GM18867 (cell line): ENCODE results near the gene HELT.
"Not testable (repeated sequence)": the region's sequence is repeated elsewhere in the genome, so short reads cannot be mapped to it uniquely, and the experiment has no call there.

ENCODE experiments used
- ATAC-seq: cut with Tn5 transposase; IDR thresholded peaks from one replicate; pipeline ENCODE4 v1.9.1; 2021; ENCODE audit warnings: mild to moderate bottlenecking, moderate library complexity; ENCODE audit not compliant: unreplicated experiment

Gene HELT

GRCh38 chr4:185017964-185018772, at the start of gene HELT:
Gene HELT, plus strand, starts transcription at chr4:185018490. Its CDS starts 439 bp downstream, at chr4:185018929.
- no peak for ATAC-seq

- ATAC-seq = no peak
Observed at GRCh38 chr4:184968784-184969201, 49.5 kb upstream of the HELT start.

GRCh38 chr4:184969610-184970009, 48.7 kb upstream of the HELT start:
- no peak for ATAC-seq

GRCh38 chr4:184972991-184973390, 45.3 kb upstream of the HELT start:
- ATAC-seq = no peak

GRCh38 chr4:184976348-184976747, 41.9 kb upstream of the HELT start:
- ATAC-seq = not testable (repeated sequence)

GRCh38 chr4:184977747-184978146, 40.5 kb upstream of the HELT start:
- no peak for ATAC-seq

GRCh38 chr4:184978211-184978610, 40.1 kb upstream of the HELT start:
- ATAC-seq = no peak

- ATAC-seq = no peak
Observed at GRCh38 chr4:184979461-184980124, 38.7 kb upstream of the HELT start.

GRCh38 chr4:184980261-184980660, 38.0 kb upstream of the HELT start:
- no peak for ATAC-seq

- ATAC-seq = no peak
Observed at GRCh38 chr4:184983672-184984356, 34.5 kb upstream of the HELT start.

GRCh38 chr4:184987493-184988031, 30.7 kb upstream of the HELT start:
- ATAC-seq = no peak

GRCh38 chr4:184988611-184989010, 29.7 kb upstream of the HELT start:
- no peak for ATAC-seq

- not testable (repeated sequence) for ATAC-seq
Observed at GRCh38 chr4:184989283-184989682, 29.0 kb upstream of the HELT start.

GRCh38 chr4:184990131-184990530, 28.2 kb upstream of the HELT start:
- not testable (repeated sequence) for ATAC-seq

- ATAC-seq = no peak
Observed at GRCh38 chr4:184991860-184992259, 26.4 kb upstream of the HELT start.

GRCh38 chr4:184992422-184992821, 25.9 kb upstream of the HELT start:
- ATAC-seq = no peak

- no peak for ATAC-seq
Observed at GRCh38 chr4:184993247-184993646, 25.0 kb upstream of the HELT start.

- no peak for ATAC-seq
Observed at GRCh38 chr4:184994010-184994622, 24.2 kb upstream of the HELT start.

GRCh38 chr4:184994623-184995010, 23.7 kb upstream of the HELT start:
- ATAC-seq = no peak

- not testable (repeated sequence) for ATAC-seq
Observed at GRCh38 chr4:184997656-184998055, 20.6 kb upstream of the HELT start.

GRCh38 chr4:185002784-185003183, 15.5 kb upstream of the HELT start:
- no peak for ATAC-seq
